Measurements from ENCODE around the gene EGR2.

The EGR2 gene

DNA sequence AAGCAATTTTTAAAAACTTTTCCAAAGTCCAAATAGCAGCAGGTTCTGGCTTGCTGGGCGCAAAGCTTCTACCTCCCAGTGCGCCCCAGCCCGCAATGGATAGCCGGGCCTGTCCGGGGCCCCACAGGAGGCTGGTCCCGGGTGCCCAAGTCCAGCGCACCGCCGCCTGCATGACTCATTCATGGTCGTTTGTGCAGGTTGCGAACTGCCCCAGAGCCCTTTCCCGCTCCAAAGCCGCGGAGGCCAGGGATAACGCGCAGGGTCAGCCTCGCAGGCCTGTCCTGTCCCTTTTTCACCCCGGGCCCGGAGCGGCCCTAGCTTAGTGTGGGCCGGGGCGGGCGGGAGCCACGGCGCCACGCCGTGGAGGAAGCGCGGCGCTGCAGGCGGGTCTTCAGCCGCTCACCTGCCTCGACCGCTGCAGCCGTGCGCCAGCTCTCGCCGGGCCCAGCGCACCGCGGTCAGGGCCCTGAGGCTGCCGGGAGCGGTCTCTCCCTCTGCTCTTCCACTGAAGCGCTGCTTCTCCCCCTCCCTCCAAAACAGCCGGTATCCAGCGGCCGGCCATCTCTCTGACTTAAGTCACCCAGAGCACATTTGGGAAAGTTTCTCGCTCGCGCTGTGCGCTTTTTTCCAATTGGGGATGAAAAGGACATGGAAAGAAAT lies 1.7 kb upstream of the EGR2 start:
- DNase-seq: peak; percentile 30

DNA sequence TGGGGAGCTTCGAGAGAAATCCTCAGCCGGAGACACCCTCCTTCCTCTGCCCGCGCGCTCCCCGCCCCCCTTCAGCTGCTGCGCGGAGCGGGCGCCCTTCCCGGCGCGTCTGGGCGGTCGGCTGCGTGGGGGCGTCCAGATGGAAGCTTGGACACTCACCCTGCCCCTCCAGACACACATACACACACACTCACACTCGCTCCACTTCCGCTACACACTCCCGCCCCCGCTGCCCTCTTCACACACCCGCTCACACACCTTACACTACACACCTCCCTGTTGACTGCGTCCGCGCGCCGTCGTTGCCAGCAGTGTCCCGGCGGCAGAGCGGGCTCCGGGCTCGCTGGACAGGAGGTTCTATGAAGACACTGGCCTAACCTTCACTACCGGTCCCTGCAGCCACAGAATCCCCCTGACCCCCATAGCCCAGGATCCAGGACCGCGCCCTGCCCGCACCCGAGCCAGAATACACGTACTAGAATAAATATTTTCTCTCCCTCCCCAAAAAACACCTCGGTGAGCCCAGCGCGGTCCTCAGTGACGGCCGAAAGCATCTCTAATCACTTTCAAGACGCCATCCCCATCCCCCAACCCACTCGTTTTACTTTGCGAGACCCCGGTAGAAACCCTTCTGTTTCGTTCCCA lies 1.1 kb upstream of the EGR2 start:
- no peak for DNase-seq

DNA sequence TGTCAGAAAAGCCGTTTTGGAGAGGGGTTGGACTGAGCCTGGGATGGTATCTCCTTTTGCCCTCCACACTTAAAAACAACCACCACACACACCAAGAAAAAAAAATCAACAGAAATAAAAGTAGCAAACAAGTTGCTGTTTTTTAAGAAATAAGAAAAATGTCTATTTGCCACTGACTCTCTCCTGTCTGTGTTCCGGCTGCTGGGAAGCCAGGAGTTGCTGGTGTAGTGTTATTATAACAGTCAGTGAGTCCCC lies 163 bp downstream of the EGR2 start:
- DNase-seq: no peak

GRCh38 chr10:62815381-62816075 lies 638 bp downstream of the EGR2 start:
- DNase-seq: no peak

GRCh38 chr10:62814756-62815380 lies 1.3 kb downstream of the EGR2 start:
- DNase-seq: no peak

GRCh38 chr10:62813981-62814380 lies 2.2 kb downstream of the EGR2 start:
- no peak for DNase-seq

DNA sequence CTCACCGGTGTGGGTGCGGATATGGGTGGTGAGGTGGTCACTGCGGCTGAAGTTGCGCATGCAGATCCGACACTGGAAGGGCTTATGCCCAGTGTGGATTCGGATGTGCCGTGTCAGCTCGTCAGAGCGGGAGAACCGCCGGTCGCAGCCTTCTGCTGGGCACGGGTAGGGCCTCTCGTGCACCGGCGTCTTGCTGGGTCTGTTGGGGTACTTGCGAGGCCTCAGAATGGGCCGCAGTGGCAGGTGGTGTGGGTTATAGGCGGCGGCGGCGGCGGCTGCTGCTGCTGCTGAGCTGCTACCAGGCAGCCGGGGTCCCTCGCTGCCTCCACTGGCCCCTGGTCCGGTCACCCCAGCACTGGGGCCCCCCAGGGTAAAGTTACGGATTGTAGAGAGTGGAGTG lies 2.7 kb downstream of the EGR2 start:
- no peak for DNase-seq

- no peak for DNase-seq
Measured at GRCh38 chr10:62812672-62813439, 3.3 kb downstream of the EGR2 start.

DNA sequence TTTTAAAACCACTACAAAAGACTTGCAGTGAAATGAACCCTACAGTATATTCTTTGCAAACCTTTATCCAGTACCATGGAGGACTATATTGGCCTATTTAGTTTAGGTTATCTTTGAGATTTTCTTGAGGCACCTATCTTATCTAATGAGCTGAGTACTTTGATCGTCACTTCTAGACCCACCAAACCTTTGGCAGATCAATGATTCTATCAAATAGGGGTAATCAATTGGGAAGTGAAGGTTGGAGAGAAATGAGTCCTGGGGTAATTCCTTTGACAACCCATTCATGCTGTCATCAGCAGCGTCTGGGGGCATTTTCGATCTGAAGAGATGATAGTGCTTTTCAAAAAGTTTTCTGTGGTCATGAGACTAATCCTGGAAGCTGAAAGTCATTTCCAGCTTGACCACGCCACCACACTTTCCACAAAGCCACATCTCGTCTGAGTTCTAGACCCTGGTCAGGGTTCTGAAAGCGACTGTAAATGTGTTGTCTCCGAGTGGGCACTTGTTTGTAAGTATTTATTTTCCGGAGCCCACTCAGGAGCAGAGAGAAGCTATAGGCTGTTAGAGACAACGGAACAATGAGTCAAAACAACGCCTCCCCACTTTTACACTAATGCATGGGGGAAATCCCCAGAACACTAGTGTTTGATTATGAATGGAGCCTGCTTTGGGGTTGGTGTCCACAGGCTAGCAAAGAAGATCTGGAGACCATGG lies 4.8 kb downstream of the EGR2 start:
- DNase-seq: no peak

DNA sequence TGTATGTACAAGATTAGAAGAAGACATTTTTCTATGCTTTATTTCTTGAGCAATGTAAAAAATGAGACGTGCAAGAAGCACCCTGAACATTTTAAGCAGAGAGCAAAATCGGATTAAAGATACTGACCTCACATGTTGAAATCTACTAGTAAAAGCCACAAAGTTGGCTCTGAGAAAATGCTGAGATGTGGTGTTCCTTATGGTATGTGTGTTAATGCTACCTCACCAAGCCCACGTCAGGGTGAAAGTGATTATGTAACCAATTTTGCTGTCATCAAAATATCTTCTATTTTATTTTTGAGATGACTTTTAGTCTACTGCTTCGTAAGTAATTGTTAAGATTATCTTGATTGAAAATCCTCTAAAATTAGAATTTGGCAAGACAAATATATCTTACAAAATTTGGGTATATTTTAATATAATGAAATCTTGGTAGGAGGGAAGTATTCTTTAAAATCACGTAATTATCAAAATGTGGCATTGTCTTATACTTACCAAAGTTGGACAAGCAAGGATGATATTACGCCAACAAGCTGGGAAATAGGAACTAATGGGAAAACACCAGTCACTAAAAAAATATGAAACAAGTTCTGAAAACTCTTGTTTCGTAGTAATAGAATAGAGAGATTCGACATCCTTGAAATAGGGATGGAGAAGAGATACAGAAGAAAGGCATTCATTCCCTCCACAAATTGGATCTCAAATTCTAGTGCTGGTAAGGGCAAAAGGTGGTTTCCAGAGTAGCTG lies 5.8 kb downstream of the EGR2 start:
- no peak for DNase-seq

DNA sequence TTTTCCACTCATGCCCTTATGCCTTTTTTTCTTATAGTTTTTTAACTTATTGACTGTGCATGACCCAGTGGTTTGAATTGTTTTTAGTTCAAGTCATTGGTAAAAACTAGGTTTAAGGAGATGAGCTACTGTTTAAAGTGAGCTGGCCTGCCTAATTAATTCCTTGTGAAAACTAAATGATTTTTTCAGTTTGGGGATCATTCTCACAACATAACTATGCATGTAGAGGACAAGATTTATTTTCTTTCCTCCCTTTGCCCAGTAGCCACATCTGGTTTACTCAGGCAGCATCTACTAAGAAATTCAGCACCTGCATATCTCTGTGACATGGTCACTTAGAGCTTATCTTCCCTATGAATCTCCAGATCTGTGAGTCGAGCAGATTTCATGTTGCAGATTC lies 9.9 kb downstream of the EGR2 start:
- DNase-seq: no peak

DNA sequence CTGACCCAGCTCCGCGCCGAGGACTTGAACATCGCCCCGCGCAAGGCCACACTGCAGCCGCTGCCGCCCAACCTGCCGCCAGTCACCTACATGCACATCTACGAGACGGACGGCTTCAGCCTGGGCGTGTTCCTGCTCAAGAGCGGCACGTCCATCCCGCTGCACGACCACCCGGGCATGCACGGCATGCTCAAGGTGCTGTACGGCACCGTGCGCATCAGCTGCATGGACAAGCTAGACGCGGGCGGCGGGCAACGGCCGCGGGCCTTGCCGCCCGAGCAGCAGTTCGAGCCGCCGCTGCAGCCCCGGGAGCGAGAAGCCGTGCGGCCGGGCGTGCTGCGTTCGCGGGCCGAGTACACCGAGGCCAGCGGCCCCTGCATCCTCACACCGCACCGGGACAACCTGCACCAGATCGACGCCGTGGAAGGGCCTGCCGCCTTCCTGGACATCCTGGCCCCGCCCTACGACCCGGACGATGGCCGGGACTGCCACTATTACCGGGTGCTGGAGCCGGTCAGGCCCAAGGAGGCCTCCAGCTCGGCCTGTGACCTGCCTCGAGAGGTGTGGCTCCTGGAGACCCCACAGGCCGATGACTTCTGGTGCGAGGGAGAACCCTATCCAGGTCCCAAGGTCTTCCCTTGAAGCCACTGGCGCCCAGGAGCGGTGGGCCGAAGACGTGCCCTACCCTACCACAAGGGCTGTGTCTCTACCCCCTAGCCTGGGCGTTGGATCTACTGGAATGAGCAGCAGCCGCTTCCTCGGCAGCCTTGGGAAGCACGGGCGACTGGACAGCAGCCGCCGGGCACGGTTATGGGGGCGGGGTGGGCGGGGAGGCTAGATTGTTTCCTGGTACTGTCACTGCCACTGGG lies 10.7 kb downstream of the EGR2 start:
- no peak for DNase-seq

DNA sequence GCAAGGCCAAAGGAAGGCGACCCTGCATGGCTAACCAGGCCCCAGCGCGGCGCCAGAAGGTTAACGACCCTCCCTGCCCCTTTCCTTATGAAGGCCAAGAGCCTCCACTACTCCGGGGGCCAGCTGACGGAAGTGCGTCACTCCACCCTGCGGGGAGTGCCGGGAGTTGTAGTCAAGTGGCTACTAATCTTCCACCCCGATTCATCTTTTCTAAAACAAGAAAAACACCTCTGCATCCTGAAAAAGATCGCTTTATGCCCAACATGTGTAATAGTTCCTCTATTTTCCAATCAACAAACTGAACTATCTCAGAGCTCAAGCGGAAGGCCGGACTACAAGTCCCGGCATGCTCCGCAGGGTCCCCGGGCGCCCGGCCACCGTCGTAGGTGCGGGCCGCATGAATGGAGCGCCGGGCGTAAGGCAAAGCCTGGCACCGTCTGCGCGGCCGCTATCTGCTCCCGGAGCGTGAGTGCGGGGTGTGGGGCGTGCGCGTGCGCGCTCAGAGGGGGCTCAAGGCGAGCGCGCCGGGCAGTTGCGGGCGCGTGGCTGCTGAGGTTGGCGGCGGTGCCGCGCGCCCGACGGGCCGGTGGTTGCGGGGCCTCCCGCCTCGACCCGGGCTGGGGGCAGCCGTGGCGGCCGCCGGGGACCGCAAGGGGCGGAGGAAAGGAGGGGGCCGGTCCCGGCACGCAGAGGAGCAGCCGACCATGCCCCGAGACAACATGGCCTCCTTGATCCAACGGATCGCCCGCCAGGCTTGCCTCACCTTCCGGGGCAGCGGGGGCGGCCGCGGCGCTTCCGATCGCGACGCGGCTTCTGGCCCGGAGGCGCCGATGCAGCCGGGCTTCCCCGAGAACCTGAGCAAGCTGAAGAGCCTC lies 11.6 kb downstream of the EGR2 start, which contains the start of gene ADO:
Gene ADO (plus strand): TSS at position 365 of the 875 bp plus-strand sequence. CDS start 340 bp downstream, at position 705.
- DNase-seq: peak; percentile 75

GRCh38 chr10:62803724-62804355 lies 12.3 kb downstream of the EGR2 start:
- no peak for DNase-seq

DNA sequence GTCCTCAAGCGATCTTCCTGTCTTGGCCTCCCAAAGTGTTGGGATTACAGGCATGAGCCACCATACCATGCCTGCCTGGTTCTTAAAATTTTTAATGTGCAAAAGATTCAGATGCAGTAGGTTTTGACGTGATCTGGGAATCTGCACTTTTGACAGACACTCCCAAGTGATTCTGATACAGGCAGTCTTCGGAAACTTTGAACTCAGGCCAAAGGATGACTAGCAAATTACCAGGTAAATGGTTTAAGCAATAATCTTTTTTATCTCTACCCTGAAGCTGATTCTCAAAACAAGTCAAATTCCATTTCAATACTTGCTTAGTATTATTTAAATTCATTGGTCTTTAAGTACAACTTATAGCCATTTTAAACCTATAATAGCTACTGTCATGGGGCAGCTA lies 14.3 kb downstream of the EGR2 start:
- DNase-seq: no peak

- DNase-seq: no peak
Measured at GRCh38 chr10:62796896-62797295, 19.3 kb downstream of the EGR2 start.

GRCh38 chr10:62795762-62796161 lies 20.4 kb downstream of the EGR2 start:
- DNase-seq: no peak

- no peak for DNase-seq
Measured at GRCh38 chr10:62795100-62795499, 21.1 kb downstream of the EGR2 start.

DNA sequence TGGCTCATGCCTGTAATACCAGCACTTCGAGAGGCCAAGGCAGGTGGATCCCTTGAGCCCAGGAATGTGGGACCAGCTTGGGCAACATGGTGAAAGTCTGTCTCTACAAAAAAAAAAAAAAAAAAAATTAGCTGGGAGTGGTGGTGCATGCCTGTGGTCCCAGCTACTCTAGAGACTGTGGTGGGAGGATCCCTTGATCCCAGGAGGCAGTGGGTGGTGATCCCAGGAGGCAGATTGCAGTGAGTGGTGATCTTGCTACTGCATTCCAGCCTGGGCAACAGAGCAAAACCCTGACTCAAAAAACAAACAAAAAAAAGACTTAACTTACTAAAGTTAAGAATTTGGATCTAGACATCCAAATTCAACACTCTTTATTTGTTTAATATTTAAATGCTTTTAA lies 21.9 kb downstream of the EGR2 start:
- no peak for DNase-seq
